H54 (cell line): ENCODE data around the gene EP300.
"Not testable (repeated sequence)": the region's sequence is repeated elsewhere in the genome, so short reads cannot be mapped to it uniquely, and the experiment has no call there.

Experiments
- DNase-seq: peaks from one replicate; pipeline ENCODE4 v3.0.0; 2011; ENCODE audit warnings: low spot score, mixed read lengths; ENCODE audit not compliant: insufficient read length
- FAIRE-seq: peaks from 3 replicates; lab custom pipeline; 2011; peaks lifted over from hg19 to GRCh38; lab: Jason Lieb, UNC
- POLR2A ChIP-seq: IDR thresholded peaks from 2 replicates; pipeline ENCODE4 v1.6.1; 2011; ENCODE audit warnings: low read depth, mild to moderate bottlenecking, low read length

EP300 gene

DNA sequence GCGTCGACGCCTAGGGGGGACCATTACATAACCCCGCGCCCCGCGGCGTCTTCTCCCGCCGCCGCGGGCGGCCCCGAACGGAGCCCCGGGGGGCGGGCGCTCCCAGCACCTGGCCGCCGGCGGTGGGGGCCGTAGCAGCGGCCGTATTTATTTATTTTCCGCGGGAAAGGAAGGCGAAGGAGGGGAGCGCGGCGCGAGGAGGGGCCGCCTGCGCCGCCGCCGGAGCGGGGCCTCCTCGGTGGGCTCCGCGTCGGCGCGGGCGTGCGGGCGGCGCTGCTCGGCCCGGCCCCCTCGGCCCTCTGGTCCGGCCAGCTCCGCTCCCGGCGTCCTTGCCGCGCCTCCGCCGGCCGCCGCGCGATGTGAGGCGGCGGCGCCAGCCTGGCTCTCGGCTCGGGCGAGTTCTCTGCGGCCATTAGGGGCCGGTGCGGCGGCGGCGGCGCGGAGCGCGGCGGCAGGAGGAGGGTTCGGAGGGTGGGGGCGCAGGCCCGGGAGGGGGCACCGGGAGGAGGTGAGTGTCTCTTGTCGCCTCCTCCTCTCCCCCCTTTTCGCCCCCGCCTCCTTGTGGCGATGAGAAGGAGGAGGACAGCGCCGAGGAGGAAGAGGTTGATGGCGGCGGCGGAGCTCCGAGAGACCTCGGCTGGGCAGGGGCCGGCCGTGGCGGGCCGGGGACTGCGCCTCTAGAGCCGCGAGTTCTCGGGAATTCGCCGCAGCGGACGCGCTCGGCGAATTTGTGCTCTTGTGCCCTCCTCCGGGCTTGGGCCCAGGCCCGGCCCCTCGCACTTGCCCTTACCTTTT, at the start of gene EP300:
TSS of gene EP300 (plus strand) at position 570 of the 795 bp plus-strand sequence. CDS start 413 bp downstream, outside the sequence.
- DNase-seq (peak; percentile 28), FAIRE-seq (no peak)
- TF ChIP-seq POLR2A: peak; percentile 44; the same call in 1 of the 2 replicates

DNA sequence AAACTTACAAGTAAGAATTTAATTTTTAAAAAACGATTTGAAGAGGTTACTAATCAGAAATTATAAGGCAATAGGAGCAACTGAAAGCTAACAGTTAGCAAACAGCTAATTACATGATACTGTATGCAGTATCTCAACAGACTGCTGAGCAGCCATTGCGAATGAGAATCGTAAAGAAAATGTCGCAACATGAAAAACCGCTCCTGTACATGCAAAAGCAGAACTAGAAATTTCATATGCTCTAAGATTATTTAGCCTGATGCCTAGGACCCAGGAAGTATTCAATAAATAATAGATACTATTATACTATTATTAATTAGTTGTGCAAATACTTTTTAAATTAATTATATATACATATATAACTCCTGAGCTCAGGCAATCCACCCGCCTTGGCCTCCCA, 48.7 kb upstream of the EP300 start:
- no peak for TF ChIP-seq POLR2A
- no peak for DNase-seq
- no peak for FAIRE-seq

DNA sequence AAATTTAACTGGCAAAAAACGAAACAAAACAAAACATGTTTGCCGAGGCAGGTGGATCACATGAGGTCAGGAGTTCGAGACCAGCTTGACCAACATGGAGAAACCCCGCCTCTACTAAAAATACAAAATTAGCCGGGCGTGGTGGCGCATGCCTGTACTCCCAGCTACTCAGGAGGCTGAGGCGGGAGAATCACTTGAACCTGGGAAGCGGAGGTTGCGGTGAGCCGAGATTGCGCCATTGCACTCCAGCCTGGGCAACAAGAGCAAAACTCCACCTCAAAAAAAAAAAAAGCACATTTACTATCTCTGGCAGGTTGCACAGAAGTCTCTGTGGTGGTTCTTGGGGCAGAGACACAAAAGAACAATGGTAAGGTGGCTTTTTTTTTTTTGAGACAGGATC, 46.8 kb upstream of the EP300 start:
- DNase-seq, FAIRE-seq: not testable (repeated sequence)

DNA sequence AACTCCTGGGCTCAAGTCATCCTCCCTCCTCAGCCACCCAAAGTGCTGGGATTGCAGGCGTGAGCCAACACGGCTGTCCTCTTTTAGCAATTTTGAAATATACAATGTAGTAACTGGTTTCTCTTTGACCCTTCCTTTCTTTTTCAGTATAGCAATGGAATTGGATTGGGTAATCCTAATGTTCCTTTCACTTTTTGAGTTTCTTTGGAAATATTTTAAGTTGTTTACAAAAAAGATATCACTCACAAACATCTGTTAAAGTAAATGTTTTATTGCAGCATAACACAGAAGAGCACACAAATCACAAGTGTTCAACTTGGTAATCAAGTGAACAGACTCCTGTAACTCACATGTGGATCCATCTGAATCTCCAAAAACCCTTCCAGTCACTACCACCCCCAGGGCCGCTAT, 44.6 kb upstream of the EP300 start:
- no peak for TF ChIP-seq POLR2A
- FAIRE-seq: no peak

DNA sequence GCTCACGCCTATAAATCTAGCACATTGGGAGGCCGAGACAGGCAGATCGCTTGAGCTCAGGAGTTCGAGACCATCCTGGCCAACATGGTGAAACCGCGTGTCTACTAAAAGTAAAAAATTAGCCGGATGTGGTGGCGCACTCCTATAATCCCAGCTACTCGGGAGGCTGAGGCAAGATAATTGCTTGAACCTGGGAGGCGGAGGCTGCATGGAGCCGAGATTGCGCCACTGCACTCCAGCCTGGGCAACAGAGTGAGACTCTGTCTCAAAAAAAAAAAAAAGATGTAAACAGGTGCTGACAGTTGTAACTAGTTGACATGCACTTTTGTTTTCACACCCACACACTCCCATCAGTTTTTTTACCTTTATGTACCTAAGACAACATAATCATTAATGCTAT, 44.0 kb upstream of the EP300 start:
- DNase-seq, FAIRE-seq: not testable (repeated sequence)

More for the DNA sequence above, 44.6 kb upstream of the EP300 start:
- no peak for DNase-seq

DNA sequence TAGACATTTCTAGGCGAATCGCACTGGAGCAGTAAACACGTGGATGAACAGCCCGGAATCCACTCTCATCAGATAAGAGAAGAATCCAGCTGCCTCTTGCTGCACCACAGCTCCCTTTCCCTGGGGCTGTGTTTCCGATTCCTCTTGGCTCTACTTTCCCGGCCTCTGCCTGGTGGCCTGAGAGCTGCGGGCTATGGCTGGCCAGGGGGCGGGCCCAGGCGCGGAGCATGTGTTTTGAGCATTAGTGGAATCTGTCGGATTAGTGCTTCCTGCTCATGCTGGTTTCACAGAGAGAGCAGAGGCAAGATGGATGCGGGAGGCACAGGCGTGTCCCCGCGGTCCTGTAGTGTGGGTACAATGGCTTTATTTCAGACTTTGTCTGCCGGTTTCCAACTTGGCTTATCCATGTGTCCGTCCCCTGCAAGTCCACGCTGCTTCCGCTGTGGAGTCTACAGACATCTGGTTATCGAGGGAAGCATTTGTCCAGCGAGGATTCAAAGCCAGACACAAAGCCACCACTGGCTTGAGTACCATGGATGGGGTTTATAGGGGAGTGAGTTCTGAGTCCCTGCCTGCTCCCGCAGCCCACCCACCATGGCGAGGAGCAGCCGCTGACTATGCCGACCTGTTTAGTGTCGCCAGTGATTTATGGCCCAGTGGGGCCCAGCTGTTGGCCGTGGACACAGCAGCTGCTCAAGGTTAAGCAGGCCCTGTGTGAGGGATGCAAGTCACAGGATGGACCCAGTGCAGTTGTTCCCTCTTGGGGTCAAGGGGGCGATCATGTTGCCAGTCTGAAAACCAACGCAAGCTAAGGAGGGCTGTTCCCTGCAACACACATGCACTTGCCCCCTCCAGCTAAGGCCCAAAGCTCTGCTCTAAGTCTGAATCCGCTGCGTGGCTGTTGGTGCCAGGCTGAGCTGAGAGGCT, 43.3 kb upstream of the EP300 start:
- TF ChIP-seq POLR2A: no peak
- DNase-seq (no peak), FAIRE-seq (no peak)

DNA sequence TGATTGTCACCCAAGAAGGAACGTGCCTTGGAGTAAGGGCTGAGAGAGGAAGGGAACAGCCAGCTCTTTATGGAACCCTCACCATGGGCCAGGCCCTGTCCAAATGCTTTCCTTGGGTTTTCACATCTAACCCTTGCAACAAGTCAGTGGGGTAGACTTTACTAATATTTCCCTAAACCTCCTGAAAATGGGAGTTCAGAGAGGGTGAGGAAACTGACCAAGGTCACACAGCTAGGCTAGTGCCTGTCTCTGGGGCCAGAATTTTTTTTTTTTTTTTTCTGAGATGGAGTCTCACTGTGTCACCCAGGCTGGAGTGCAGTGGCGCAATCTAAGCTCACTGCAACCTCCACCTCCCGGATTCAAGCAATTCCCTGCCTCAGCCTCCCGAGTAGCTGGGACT, 42.6 kb upstream of the EP300 start:
- not testable (repeated sequence) for DNase-seq, FAIRE-seq

DNA sequence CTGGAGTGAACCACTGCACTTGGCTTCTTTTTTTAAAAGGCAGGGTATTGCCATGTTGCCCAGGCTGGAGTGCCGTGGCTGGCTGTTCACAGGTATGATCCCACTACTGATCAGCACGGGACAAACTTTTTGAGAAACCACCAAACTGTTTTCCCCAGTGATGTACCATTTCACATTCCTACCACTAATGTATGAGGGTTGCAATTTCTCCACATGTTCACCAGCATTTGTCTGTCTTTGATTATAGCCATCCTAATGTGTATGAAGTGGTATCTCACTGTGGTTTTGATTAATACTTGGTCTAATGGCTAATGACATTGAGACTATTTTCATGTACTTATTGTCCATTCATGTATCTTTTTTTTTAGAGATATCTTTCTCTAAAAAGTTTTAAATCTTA, 41.5 kb upstream of the EP300 start:
- TF ChIP-seq POLR2A: no peak
- DNase-seq (no peak), FAIRE-seq (no peak)

DNA sequence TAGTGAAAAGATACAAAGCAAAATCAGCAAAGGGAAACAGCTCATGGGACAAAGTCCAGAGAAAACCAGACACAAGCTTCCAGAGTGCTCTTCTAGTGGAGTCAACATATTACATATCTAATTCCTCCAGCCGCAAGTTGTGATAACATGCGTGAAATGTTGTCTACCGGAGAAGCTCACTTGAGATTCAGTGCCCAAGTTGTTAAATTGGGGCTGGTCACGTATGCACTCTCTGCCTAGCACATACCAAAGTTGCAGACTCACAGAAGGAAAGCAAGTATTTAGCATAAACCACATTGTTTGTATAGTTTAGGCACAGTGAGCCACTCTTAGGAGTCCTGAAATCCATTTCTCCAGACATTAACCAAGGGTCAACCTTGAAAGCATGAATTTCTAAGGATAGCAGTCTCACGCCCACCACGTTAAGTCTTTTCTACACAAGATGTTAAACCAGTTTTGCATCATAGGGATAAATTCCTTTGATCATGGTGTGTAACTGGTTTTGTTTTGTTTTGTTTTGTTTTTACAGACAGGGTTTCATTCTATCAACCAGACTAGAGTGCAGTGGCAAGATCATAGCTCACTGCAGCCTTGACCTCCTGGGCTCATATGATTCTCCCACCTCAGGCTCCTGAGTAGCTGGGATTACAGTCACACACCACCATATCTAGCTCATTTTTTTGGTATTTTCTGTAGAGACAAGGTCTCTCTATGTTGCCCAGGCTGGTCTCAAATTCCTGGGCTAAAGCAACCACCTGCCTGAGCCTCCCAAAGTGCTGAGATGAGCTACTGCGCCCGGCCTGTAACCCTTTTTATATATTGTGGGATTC, 39.5 kb upstream of the EP300 start:
- FAIRE-seq (no peak), DNase-seq (no peak)
- no peak for TF ChIP-seq POLR2A

DNA sequence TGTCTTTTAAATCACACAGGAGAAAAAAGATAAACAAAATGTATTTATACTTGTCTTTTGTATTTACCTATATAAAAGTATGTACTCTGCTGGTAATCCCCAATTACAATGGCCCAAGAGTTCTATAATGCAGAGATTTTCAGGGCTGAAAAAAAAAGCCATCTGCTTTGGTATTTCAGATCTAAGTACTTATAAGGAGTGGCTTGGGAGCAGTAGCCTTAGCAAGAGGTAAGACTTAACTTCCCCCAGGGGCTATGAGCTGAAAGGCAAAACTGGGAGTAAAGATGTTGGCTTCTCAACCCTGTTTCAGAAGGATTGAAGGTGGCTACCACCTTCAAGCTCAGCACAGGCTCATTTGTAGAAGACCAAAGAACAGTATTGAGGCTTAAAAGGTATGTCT, 35.3 kb upstream of the EP300 start:
- FAIRE-seq: no peak
- DNase-seq: no peak
- TF ChIP-seq POLR2A: no peak

DNA sequence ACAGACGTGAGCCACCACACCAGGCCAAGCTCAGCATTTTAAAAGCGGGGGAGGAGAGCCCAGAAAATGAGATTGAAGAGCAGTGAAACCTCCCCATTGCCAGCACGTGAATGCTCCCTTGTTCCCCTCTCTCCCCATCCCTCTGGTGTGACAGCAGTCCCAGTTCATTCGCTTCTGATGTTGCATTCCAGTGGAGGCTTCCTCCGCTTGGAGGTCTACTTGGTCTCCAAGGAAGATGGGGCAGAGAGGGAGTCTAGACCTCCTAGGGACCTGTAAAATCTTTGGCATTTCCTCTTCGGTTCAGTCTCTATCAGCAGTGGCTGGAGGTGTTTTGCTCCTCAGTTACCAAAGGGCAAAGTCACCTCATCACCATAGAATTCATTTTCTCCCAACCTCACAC, 30.2 kb upstream of the EP300 start:
- no peak for TF ChIP-seq POLR2A
- FAIRE-seq: no peak
- no peak for DNase-seq

DNA sequence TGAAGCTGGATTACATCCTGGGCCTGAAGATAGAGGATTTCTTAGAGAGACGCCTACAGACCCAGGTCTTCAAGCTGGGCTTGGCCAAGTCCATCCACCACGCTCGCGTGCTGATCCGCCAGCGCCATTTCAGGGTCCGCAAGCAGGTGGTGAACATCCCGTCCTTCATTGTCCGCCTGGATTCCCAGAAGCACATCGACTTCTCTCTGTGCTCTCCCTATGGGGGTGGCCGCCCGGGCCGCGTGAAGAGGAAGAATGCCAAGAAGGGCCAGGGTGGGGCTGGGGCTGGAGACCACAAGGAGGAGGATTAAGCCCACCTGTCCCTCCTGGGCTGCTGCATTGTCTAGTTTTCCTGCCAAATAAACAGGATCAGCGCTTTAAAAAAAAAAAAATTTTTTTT, 28.1 kb upstream of the EP300 start:
- FAIRE-seq, DNase-seq: not testable (repeated sequence)

DNA sequence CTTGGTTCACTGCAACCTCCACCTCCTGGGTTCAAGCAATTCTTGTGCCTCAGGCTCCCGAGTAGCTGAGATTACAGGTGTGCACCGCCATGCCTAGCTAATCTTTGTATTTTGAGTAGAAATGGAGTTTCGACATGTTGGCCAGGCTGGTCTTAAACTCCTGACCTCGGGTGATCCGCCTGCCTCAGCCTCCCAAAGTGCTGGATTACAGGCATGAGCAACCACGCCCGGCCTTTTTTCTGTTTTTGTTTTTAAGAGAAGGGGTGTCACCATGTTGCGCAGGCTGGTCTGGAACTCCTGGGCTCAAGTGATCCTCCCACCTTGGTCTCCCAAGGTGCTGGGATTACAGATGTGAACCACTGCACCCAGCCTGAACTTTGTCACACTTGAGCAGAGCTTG, 26.1 kb upstream of the EP300 start:
- not testable (repeated sequence) for FAIRE-seq, DNase-seq

DNA sequence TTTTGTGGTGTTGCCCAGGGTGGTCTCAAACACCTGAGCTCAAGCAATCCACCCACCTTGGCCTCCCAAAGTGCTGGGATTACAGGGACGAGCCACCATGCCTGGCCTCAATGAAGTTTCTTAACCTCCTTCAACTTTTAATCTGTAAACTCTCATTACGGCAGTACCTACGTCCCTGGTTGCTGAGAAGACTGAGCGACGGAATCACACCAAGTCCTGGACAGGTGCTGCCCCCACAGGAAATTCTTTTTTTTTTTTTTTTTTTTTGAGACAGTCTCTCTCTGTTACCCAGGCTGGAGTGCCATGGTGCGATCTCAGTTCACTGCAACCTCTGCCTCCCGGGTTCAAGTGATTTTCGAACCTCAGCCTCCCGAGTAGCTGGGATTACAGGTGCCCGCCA, 24.4 kb upstream of the EP300 start:
- FAIRE-seq, DNase-seq: not testable (repeated sequence)
